Activated T-helper 17 cell treated with anti-CD3 and anti-CD28 coated beads, Interleukin-2, amount 50 U/mL, for 72 hours (primary cell): ENCODE measurements around the gene KCTD16. TPM values are rescaled to one million over a fixed set of nuclear protein-coding genes. Genes with fewer than 3 reads are reported as not detected.

Experiments
- ATAC-seq: fragments of 150-1000 bp; cut with Tn5 transposase; replicated peaks from 2 replicates; pipeline ENCODE4 v1.10.0; 2021; ENCODE audit warnings: mild to moderate bottlenecking, moderate library complexity
- H3K27ac Mint-ChIP-seq: one replicate; pipeline ENCODE4 v1.8.0; 2022; ENCODE audit warnings: mixed read lengths
- H3K27me3 Mint-ChIP-seq: one replicate; pipeline ENCODE4 v1.8.0; 2022; ENCODE audit warnings: mixed read lengths
- H3K36me3 Mint-ChIP-seq: one replicate; pipeline ENCODE4 v1.8.0; 2022; ENCODE audit warnings: low read depth, mild to moderate bottlenecking, mixed read lengths
- H3K4me1 Mint-ChIP-seq: one replicate; pipeline ENCODE4 v1.8.0; 2022; ENCODE audit warnings: mixed read lengths
- H3K4me3 Mint-ChIP-seq: one replicate; pipeline ENCODE4 v1.8.0; 2022; ENCODE audit warnings: mild to moderate bottlenecking, mixed read lengths
- H3K9me3 Mint-ChIP-seq: one replicate; pipeline ENCODE4 v1.8.0; 2022; ENCODE audit warnings: mixed read lengths
- total RNA-seq, 2 donors: library from RNA; stranded (reverse); gene quantifications; one replicate each; pipeline ENCODE4 v1.2.3, GENCODE V29; 2022

Gene KCTD16
- total RNA-seq, 2 donors from 2014 or later, result 0.11 to 0.40 TPM

GRCh38 chr5:144462577-144462976, 291.9 kb downstream of the KCTD16 start:
- no peak for ATAC-seq
- no peak overlapping the region for H3K27ac Mint-ChIP-seq
- H3K4me3 Mint-ChIP-seq, result no peak overlapping the region
- H3K9me3 Mint-ChIP-seq, result peaks cover 16% of the 10 kb centered on the region
- no peaks in the 10 kb centered on the region for H3K36me3 Mint-ChIP-seq
- no peaks in the 10 kb centered on the region for H3K4me1 Mint-ChIP-seq
- H3K27me3 Mint-ChIP-seq, result no peaks in the 10 kb centered on the region

- H3K4me3 Mint-ChIP-seq, result no peak overlapping the region
- ATAC-seq, result no peak
- H3K36me3 Mint-ChIP-seq, result no peaks in the 10 kb centered on the region
- no peak overlapping the region for H3K27ac Mint-ChIP-seq
- H3K27me3 Mint-ChIP-seq, result no peaks in the 10 kb centered on the region
- H3K4me1 Mint-ChIP-seq, result no peaks in the 10 kb centered on the region
- H3K9me3 Mint-ChIP-seq, result peaks cover 16% of the 10 kb centered on the region
Observed at GRCh38 chr5:144463481-144464223, 293.0 kb downstream of the KCTD16 start.

GRCh38 chr5:144464306-144464705, 293.6 kb downstream of the KCTD16 start:
- H3K9me3 Mint-ChIP-seq, result peaks cover 16% of the 10 kb centered on the region
- H3K27me3 Mint-ChIP-seq, result no peaks in the 10 kb centered on the region
- no peak for ATAC-seq
- H3K36me3 Mint-ChIP-seq, result no peaks in the 10 kb centered on the region
- no peak overlapping the region for H3K4me3 Mint-ChIP-seq
- H3K4me1 Mint-ChIP-seq, result no peaks in the 10 kb centered on the region
- no peak overlapping the region for H3K27ac Mint-ChIP-seq

GRCh38 chr5:144465441-144465840, 294.8 kb downstream of the KCTD16 start:
- H3K4me3 Mint-ChIP-seq, result no peak overlapping the region
- H3K27ac Mint-ChIP-seq, result no peak overlapping the region
- no peaks in the 10 kb centered on the region for H3K36me3 Mint-ChIP-seq
- peaks cover 11% of the 10 kb centered on the region for H3K9me3 Mint-ChIP-seq
- H3K27me3 Mint-ChIP-seq, result no peaks in the 10 kb centered on the region
- no peaks in the 10 kb centered on the region for H3K4me1 Mint-ChIP-seq
- ATAC-seq, result no peak

- Mint-ChIP-seq H3K27me3 (no peaks in the 10 kb centered on the region), H3K27ac (no peak overlapping the region), H3K4me3 (no peak overlapping the region), H3K9me3 (no peaks in the 10 kb centered on the region), H3K36me3 (no peaks in the 10 kb centered on the region), H3K4me1 (no peaks in the 10 kb centered on the region)
- no peak for ATAC-seq
Observed at GRCh38 chr5:144467792-144468191, 297.1 kb downstream of the KCTD16 start.

- no peak overlapping the region for H3K27ac Mint-ChIP-seq
- H3K27me3 Mint-ChIP-seq, result no peaks in the 10 kb centered on the region
- H3K4me3 Mint-ChIP-seq, result no peak overlapping the region
- H3K36me3 Mint-ChIP-seq, result no peaks in the 10 kb centered on the region
- H3K9me3 Mint-ChIP-seq, result no peaks in the 10 kb centered on the region
- ATAC-seq, result no peak
- no peaks in the 10 kb centered on the region for H3K4me1 Mint-ChIP-seq
Observed at GRCh38 chr5:144468571-144468970, 297.9 kb downstream of the KCTD16 start.

- Mint-ChIP-seq H3K4me3 (no peak overlapping the region), H3K9me3 (no peaks in the 10 kb centered on the region), H3K36me3 (no peaks in the 10 kb centered on the region), H3K27ac (no peak overlapping the region), H3K4me1 (no peaks in the 10 kb centered on the region), H3K27me3 (no peaks in the 10 kb centered on the region)
- ATAC-seq, result no peak
Observed at GRCh38 chr5:144469106-144469505, 298.4 kb downstream of the KCTD16 start.

- no peak overlapping the region for H3K4me3 Mint-ChIP-seq
- H3K27me3 Mint-ChIP-seq, result no peaks in the 10 kb centered on the region
- H3K9me3 Mint-ChIP-seq, result no peaks in the 10 kb centered on the region
- H3K4me1 Mint-ChIP-seq, result no peaks in the 10 kb centered on the region
- no peak for ATAC-seq
- H3K36me3 Mint-ChIP-seq, result no peaks in the 10 kb centered on the region
- no peak overlapping the region for H3K27ac Mint-ChIP-seq
Observed at GRCh38 chr5:144472221-144472620, 301.5 kb downstream of the KCTD16 start.

GRCh38 chr5:144473650-144474049, 303.0 kb downstream of the KCTD16 start:
- ATAC-seq, result no peak

GRCh38 chr5:144478565-144478964, 307.9 kb downstream of the KCTD16 start:
- no peak for ATAC-seq
- no peaks in the 10 kb centered on the region for H3K27me3 Mint-ChIP-seq
- no peak overlapping the region for H3K4me3 Mint-ChIP-seq
- H3K4me1 Mint-ChIP-seq, result no peaks in the 10 kb centered on the region
- no peaks in the 10 kb centered on the region for H3K36me3 Mint-ChIP-seq
- H3K9me3 Mint-ChIP-seq, result peaks cover 7% of the 10 kb centered on the region
- no peak overlapping the region for H3K27ac Mint-ChIP-seq

More at GRCh38 chr5:144473650-144474049, 303.0 kb downstream of the KCTD16 start:
- Mint-ChIP-seq H3K4me3 (no peak overlapping the region), H3K9me3 (no peaks in the 10 kb centered on the region), H3K27me3 (no peaks in the 10 kb centered on the region), H3K27ac (no peak overlapping the region), H3K36me3 (no peaks in the 10 kb centered on the region), H3K4me1 (no peaks in the 10 kb centered on the region)

GRCh38 chr5:144481861-144482260, 311.2 kb downstream of the KCTD16 start:
- Mint-ChIP-seq H3K4me1 (no peaks in the 10 kb centered on the region), H3K4me3 (no peak overlapping the region), H3K36me3 (no peaks in the 10 kb centered on the region), H3K9me3 (peaks cover 7% of the 10 kb centered on the region), H3K27me3 (no peaks in the 10 kb centered on the region), H3K27ac (no peak overlapping the region)
- no peak for ATAC-seq

GRCh38 chr5:144484124-144484897, 313.6 kb downstream of the KCTD16 start:
- Mint-ChIP-seq H3K27me3 (peaks cover 3% of the 10 kb centered on the region), H3K36me3 (no peaks in the 10 kb centered on the region)

GRCh38 chr5:144485540-144485939, 314.9 kb downstream of the KCTD16 start:
- H3K36me3 Mint-ChIP-seq, result no peaks in the 10 kb centered on the region
- ATAC-seq, result no peak
- H3K9me3 Mint-ChIP-seq, result peaks cover 9% of the 10 kb centered on the region
- H3K4me3 Mint-ChIP-seq, result no peak overlapping the region
- peaks cover 3% of the 10 kb centered on the region for H3K27me3 Mint-ChIP-seq
- H3K27ac Mint-ChIP-seq, result no peak overlapping the region
- no peaks in the 10 kb centered on the region for H3K4me1 Mint-ChIP-seq

More at GRCh38 chr5:144484124-144484897, 313.6 kb downstream of the KCTD16 start:
- no peak for ATAC-seq
- Mint-ChIP-seq H3K27ac (no peak overlapping the region), H3K9me3 (peaks cover 8% of the 10 kb centered on the region), H3K4me3 (no peak overlapping the region), H3K4me1 (no peaks in the 10 kb centered on the region)

- Mint-ChIP-seq H3K4me1 (no peaks in the 10 kb centered on the region), H3K27me3 (peaks cover 3% of the 10 kb centered on the region), H3K4me3 (no peak overlapping the region), H3K36me3 (no peaks in the 10 kb centered on the region), H3K9me3 (peaks cover 9% of the 10 kb centered on the region), H3K27ac (no peak overlapping the region)
- ATAC-seq, result no peak
Observed at GRCh38 chr5:144487207-144487606, 316.5 kb downstream of the KCTD16 start.

GRCh38 chr5:144487761-144488160, 317.1 kb downstream of the KCTD16 start:
- Mint-ChIP-seq H3K4me3 (no peak overlapping the region), H3K27ac (no peak overlapping the region), H3K36me3 (no peaks in the 10 kb centered on the region), H3K4me1 (no peaks in the 10 kb centered on the region), H3K27me3 (peaks cover 3% of the 10 kb centered on the region), H3K9me3 (peaks cover 9% of the 10 kb centered on the region)
- no peak for ATAC-seq
